Measurements from ENCODE around the gene SUSD4. TPM values are rescaled to one million over a fixed set of nuclear protein-coding genes. Genes with fewer than 3 reads are reported as not detected.

The SUSD4 gene
- total RNA-seq, 1 donor from 2014 or later, result 0.84 TPM

DNA sequence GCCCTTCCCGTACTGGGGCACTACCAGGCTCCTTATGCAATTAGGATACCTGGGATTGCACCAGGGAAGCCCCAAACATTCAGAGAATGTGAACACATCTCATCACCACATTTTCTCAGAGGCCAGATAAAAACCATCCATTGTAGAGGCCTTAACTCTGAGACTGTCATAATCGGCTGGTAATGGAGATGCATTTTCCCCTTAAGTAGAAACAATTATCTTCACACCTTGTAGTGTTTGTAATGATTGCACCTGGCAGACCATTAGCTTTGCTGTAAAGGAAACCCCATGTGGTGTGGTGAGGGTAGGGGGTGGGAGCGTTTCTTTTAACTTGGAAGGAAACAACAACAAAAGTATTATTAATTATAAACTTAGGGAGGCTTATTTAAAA is 131.0 kb downstream of the SUSD4 start:
- DNase-seq (ENCODE audit: low read depth), result no peak
- Histone ChIP-seq H3K36me3 (ENCODE audit: control insufficient read depth, insufficient read depth, low read length) (no peaks in the 10 kb centered on the region), H3K4me3 (ENCODE audit: low read depth, low read length) (no peak overlapping the region), H3K27me3 (ENCODE audit: control insufficient read depth, insufficient read depth, low read length) (no peaks in the 10 kb centered on the region)
- TF ChIP-seq CTCF (IDR thresholded peaks at IDR 0.05; ENCODE audit: insufficient read depth, low read length, poor library complexity, severe bottlenecking), result no peak

DNA sequence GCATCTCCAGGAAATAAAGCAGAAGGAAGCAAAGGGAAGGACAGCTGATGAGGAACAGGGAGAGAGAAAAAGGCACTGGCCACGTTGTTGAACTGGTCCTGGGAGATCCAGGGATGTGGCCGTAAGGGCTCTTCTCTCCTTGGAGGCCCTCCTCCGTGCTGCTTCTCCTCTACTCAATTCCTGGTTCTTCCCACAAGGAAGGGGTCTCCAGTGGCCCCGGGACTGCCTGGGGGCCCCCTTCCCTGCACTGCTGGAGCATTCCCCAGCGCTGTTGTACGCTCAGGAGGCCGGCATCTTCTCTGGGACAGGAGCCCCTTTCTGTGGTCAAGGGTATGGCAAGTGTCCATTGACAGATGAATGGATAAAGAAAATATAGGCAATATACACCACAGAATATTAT is 132.4 kb downstream of the SUSD4 start:
- Histone ChIP-seq H3K27me3 (ENCODE audit: control insufficient read depth, insufficient read depth, low read length) (no peaks in the 10 kb centered on the region), H3K36me3 (ENCODE audit: control insufficient read depth, insufficient read depth, low read length) (no peaks in the 10 kb centered on the region), H3K4me3 (ENCODE audit: low read depth, low read length) (no peak overlapping the region)
- no peak for TF ChIP-seq CTCF (IDR thresholded peaks at IDR 0.05; ENCODE audit: insufficient read depth, low read length, poor library complexity, severe bottlenecking)
- no peak for DNase-seq (ENCODE audit: low read depth)

GRCh38 chr1:223231011-223231572 is 132.9 kb downstream of the SUSD4 start:
- no peaks in the 10 kb centered on the region for H3K36me3 ChIP-seq (ENCODE audit: control insufficient read depth, insufficient read depth, low read length)
- no peak for DNase-seq (ENCODE audit: low read depth)

GRCh38 chr1:223230161-223230881 is 133.7 kb downstream of the SUSD4 start:
- TF ChIP-seq CTCF (IDR thresholded peaks at IDR 0.05; ENCODE audit: insufficient read depth, low read length, poor library complexity, severe bottlenecking), result no peak
- DNase-seq (ENCODE audit: low read depth), result peak; percentile 68
- Histone ChIP-seq H3K36me3 (ENCODE audit: control insufficient read depth, insufficient read depth, low read length) (no peaks in the 10 kb centered on the region), H3K4me3 (ENCODE audit: low read depth, low read length) (no peak overlapping the region), H3K27me3 (ENCODE audit: control insufficient read depth, insufficient read depth, low read length) (no peaks in the 10 kb centered on the region)

More at GRCh38 chr1:223231011-223231572, 132.9 kb downstream of the SUSD4 start:
- no peak for TF ChIP-seq CTCF (IDR thresholded peaks at IDR 0.05; ENCODE audit: insufficient read depth, low read length, poor library complexity, severe bottlenecking)
- Histone ChIP-seq H3K4me3 (ENCODE audit: low read depth, low read length) (no peak overlapping the region), H3K27me3 (ENCODE audit: control insufficient read depth, insufficient read depth, low read length) (no peaks in the 10 kb centered on the region)

DNA sequence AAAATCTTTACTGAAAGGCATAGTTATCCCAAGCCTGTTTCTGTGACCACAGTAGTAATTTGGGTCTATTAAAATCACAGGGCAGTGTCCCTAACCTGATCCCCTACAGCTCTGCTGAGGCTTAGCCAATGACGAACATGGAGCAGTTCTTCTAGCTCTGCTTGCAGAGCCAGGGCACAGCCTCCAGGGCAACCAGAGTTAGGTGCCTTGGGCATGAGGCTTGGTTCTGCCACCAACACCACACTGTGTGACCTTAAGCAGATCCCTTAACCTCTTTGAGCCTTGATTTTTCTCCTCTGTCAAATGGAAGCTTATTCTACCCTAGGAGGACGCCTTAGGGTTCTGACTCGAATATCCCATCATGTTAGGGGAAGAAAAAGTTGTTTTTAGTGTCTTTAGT is 134.2 kb downstream of the SUSD4 start:
- DNase-seq (ENCODE audit: low read depth), result no peak
- Histone ChIP-seq H3K36me3 (ENCODE audit: control insufficient read depth, insufficient read depth, low read length) (no peaks in the 10 kb centered on the region), H3K4me3 (ENCODE audit: low read depth, low read length) (no peak overlapping the region), H3K27me3 (ENCODE audit: control insufficient read depth, insufficient read depth, low read length) (no peaks in the 10 kb centered on the region)
- no peak for TF ChIP-seq CTCF (IDR thresholded peaks at IDR 0.05; ENCODE audit: insufficient read depth, low read length, poor library complexity, severe bottlenecking)
